ENCODE data around the gene ADORA1.

DNA sequence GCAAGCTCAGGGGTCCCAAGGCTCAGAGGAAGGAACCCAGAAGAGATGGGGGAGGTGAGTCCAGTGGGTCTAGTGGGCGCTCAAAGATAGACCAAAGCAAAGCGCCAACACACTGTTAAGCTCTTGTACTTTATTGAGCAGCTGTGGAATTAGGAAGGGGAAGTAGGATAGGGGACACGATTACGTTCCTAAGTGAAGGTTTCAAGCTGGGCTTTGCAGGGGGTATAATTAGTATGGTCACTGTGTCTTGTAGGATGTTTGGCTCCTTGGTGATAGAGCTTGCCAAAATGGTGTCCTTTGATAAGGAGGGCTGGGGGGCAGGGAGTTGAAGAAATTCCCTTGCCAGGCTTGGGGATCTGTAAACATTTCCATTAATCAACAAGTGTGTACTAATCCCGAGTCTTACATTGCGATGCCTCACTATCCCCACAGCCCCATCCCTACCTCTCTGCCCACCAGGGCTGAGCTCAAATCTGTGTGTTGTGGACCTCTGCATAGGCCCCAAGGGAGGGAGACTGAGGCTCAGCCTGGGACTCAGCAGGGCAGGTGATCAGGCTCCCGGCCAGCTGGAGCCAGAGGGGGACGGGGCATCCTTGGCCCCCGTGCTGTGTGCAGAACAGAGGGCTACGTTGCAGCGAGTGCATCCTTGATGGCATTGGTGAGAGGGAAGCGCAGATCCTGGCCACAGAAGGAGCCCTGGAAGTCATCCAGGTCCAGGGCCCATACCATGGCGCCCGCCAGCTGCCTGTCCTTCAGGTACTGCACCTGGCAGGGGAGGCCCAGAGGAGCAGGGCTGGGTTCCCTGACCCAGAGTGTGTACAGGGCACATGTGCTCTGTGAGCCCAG, 51.5 kb downstream of the ADORA1 start:
- TF ChIP-seq ZNF558 (tag by site-specific recombination; IDR thresholded peaks at IDR 0.05) (no peak), CTCF (tag by site-specific recombination; IDR thresholded peaks at IDR 0.05) (no peak), ZNF513 (tag by site-specific recombination; IDR thresholded peaks at IDR 0.05) (no peak), ZNF19 (tag by site-specific recombination; IDR thresholded peaks at IDR 0.05; ENCODE audit: low read depth) (no peak), ZBTB44 (tag by site-specific recombination; IDR thresholded peaks at IDR 0.05) (no peak), ATF2 (tag by site-specific recombination; IDR thresholded peaks at IDR 0.05; ENCODE audit: low read depth) (no peak), ZNF362 (tag by site-specific recombination; IDR thresholded peaks at IDR 0.05) (no peak), ZNF785 (tag by site-specific recombination; IDR thresholded peaks at IDR 0.05) (no peak), ZNF423 (tag by site-specific recombination; IDR thresholded peaks at IDR 0.05) (no peak), WT1 (tag by site-specific recombination; IDR thresholded peaks at IDR 0.05) (no peak), ZNF138 (tag by site-specific recombination; IDR thresholded peaks at IDR 0.05; ENCODE audit: borderline replicate concordance) (no peak), REST (tag by site-specific recombination; IDR thresholded peaks at IDR 0.05) (no peak), ZNF610 (tag by site-specific recombination; IDR thresholded peaks at IDR 0.05; ENCODE audit: borderline replicate concordance) (no peak)
- TF ChIP-seq, protein P1, sequence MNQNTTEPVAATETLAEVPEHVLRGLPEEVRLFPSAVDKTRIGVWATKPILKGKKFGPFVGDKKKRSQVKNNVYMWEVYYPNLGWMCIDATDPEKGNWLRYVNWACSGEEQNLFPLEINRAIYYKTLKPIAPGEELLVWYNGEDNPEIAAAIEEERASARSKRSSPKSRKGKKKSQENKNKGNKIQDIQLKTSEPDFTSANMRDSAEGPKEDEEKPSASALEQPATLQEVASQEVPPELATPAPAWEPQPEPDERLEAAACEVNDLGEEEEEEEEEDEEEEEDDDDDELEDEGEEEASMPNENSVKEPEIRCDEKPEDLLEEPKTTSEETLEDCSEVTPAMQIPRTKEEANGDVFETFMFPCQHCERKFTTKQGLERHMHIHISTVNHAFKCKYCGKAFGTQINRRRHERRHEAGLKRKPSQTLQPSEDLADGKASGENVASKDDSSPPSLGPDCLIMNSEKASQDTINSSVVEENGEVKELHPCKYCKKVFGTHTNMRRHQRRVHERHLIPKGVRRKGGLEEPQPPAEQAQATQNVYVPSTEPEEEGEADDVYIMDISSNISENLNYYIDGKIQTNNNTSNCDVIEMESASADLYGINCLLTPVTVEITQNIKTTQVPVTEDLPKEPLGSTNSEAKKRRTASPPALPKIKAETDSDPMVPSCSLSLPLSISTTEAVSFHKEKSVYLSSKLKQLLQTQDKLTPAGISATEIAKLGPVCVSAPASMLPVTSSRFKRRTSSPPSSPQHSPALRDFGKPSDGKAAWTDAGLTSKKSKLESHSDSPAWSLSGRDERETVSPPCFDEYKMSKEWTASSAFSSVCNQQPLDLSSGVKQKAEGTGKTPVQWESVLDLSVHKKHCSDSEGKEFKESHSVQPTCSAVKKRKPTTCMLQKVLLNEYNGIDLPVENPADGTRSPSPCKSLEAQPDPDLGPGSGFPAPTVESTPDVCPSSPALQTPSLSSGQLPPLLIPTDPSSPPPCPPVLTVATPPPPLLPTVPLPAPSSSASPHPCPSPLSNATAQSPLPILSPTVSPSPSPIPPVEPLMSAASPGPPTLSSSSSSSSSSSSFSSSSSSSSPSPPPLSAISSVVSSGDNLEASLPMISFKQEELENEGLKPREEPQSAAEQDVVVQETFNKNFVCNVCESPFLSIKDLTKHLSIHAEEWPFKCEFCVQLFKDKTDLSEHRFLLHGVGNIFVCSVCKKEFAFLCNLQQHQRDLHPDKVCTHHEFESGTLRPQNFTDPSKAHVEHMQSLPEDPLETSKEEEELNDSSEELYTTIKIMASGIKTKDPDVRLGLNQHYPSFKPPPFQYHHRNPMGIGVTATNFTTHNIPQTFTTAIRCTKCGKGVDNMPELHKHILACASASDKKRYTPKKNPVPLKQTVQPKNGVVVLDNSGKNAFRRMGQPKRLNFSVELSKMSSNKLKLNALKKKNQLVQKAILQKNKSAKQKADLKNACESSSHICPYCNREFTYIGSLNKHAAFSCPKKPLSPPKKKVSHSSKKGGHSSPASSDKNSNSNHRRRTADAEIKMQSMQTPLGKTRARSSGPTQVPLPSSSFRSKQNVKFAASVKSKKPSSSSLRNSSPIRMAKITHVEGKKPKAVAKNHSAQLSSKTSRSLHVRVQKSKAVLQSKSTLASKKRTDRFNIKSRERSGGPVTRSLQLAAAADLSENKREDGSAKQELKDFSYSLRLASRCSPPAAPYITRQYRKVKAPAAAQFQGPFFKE (tag by site-specific recombination; IDR thresholded peaks at IDR 0.05; ENCODE audit: borderline replicate concordance) = no peak

Measured in HEK293 (cell line).